Fibroblast of lung (primary cell): ENCODE results near the gene STK10.
"Not testable (repeated sequence)": the region's sequence is repeated elsewhere in the genome, so short reads cannot be mapped to it uniquely, and the experiment has no call there.

ENCODE experiments used
- CTCF ChIP-seq, 2 donors: IDR thresholded peaks in 1 of 2; conservative IDR thresholded peaks in 1 of 2; 1 replicate in 1 of 2; 2 replicates in 1 of 2; pipeline ENCODE4 v1.5.1; 2011 to 2012; ENCODE audit warnings: low read length in 2 of 2, control low read depth in 1 of 2, inconsistent platforms in 1 of 2, low read depth in 1 of 2, mild to moderate bottlenecking in 1 of 2
- EZH2 ChIP-seq: IDR thresholded peaks from 2 replicates; pipeline ENCODE4 v1.5.1; 2012; ENCODE audit warnings: low read length, control low read depth, mild to moderate bottlenecking; ENCODE audit errors: missing control alignments

DNA sequence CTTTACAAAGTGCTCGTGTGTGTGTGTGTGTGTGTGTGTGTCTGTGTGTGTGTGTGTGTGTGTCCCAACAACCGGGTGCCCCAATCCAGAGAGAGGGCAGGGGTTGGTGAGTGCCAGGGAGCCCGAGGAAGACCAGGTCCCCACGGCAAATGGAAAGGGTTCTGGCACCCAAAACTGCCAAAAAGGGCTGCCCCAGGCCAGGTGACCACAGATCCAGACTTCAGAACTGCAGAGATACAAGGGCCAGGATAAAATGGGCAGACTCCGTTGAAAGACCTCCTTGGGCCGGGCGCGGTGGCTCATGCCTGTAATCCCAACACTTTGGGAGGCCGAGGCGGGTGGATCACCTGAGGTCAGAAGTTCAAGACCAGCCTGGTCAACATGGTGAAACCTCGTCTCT is 38.5 kb downstream of the STK10 start:
- TF ChIP-seq CTCF (conservative IDR thresholded peaks at IDR 0.05 in 1 of 2, IDR thresholded peaks at IDR 0.05 in 1 of 2; ENCODE audit: low read depth in 1 of 2, low read length in 2 of 2); EZH2: not testable (repeated sequence)
